Stimulated activated CD4-positive, alpha-beta T cell treated with anti-CD3 and anti-CD28 coated beads, TNF-alpha, amount 100 ng/mL, for 1 hour (primary cell): ENCODE measurements around the gene TIGD4.

Experiments
- DNase-seq, 3 donors: peaks; one replicate each; pipeline ENCODE4 v3.0.0-alpha.2; 2020; ENCODE audit warnings: low read depth in 3 of 3, low spot score in 1 of 3

TIGD4 gene

GRCh38 chr4:152779513-152780266 lies at the start of gene TIGD4, which contains the start of gene ARFIP1:
Gene TIGD4, minus strand, starts transcription at chr4:152779730. Its CDS starts 8,726 bp downstream, at chr4:152771004.
Gene ARFIP1, plus strand, starts transcription at chr4:152779954. Its CDS starts 49,680 bp downstream, at chr4:152829634.
- DNase-seq, result peak; percentile 81 to 88 (median 83)

GRCh38 chr4:152828122-152828521 lies 48.6 kb upstream of the TIGD4 start:
- no peak for DNase-seq

- DNase-seq, result no peak
Observed at GRCh38 chr4:152825336-152825735, 45.8 kb upstream of the TIGD4 start.

GRCh38 chr4:152824561-152824960 lies 45.0 kb upstream of the TIGD4 start:
- DNase-seq, result no peak

- no peak for DNase-seq
Observed at GRCh38 chr4:152822323-152822722, 42.8 kb upstream of the TIGD4 start.

GRCh38 chr4:152820073-152820472 lies 40.5 kb upstream of the TIGD4 start:
- DNase-seq, result no peak

GRCh38 chr4:152819026-152819645 lies 39.6 kb upstream of the TIGD4 start:
- DNase-seq, result no peak

GRCh38 chr4:152817331-152817730 lies 37.8 kb upstream of the TIGD4 start:
- no peak for DNase-seq

- no peak for DNase-seq
Observed at GRCh38 chr4:152815078-152815477, 35.5 kb upstream of the TIGD4 start.

GRCh38 chr4:152810715-152811287 lies 31.3 kb upstream of the TIGD4 start:
- no peak for DNase-seq

- DNase-seq, result no peak
Observed at GRCh38 chr4:152808670-152809069, 29.1 kb upstream of the TIGD4 start.

- no peak for DNase-seq
Observed at GRCh38 chr4:152807294-152807829, 27.8 kb upstream of the TIGD4 start.

GRCh38 chr4:152806501-152807125 lies 27.1 kb upstream of the TIGD4 start:
- no peak for DNase-seq

GRCh38 chr4:152805818-152806217 lies 26.3 kb upstream of the TIGD4 start:
- DNase-seq, result no peak

- no peak for DNase-seq
Observed at GRCh38 chr4:152805071-152805650, 25.6 kb upstream of the TIGD4 start.

GRCh38 chr4:152803541-152803940 lies 24.0 kb upstream of the TIGD4 start:
- no peak for DNase-seq

GRCh38 chr4:152795891-152796290 lies 16.4 kb upstream of the TIGD4 start:
- DNase-seq, result no peak

- no peak for DNase-seq
Observed at GRCh38 chr4:152786627-152787026, 7.1 kb upstream of the TIGD4 start.

GRCh38 chr4:152785639-152786615 lies 6.4 kb upstream of the TIGD4 start:
- DNase-seq, result no peak
